CMK (cell line): ENCODE data around the gene FCGR2B.
"Not testable (repeated sequence)": the region's sequence is repeated elsewhere in the genome, so short reads cannot be mapped to it uniquely, and the experiment has no call there.

Source experiments
- DNase-seq: peaks from one replicate; pipeline ENCODE4 v3.0.0-alpha.2; 2010; ENCODE audit warnings: low read depth

FCGR2B gene

DNA sequence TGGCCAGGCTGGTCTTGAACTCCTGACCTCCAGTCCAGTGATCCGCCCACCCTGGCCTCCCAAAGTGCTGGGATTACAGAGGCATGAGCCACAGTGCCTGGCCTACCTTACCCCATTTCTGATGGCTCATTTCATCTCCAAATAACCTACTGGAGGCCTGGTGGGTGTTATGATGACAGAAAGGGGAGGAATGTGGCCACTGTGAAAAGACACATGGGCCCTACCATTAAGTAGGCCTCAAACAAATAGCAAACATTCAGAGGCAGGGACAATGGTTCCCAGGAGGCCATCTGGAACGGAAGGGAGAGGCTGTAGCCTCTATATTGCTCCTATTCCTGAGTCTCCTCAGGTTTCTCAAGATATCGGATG lies 43.2 kb downstream of the FCGR2B start:
- no peak for DNase-seq

DNA sequence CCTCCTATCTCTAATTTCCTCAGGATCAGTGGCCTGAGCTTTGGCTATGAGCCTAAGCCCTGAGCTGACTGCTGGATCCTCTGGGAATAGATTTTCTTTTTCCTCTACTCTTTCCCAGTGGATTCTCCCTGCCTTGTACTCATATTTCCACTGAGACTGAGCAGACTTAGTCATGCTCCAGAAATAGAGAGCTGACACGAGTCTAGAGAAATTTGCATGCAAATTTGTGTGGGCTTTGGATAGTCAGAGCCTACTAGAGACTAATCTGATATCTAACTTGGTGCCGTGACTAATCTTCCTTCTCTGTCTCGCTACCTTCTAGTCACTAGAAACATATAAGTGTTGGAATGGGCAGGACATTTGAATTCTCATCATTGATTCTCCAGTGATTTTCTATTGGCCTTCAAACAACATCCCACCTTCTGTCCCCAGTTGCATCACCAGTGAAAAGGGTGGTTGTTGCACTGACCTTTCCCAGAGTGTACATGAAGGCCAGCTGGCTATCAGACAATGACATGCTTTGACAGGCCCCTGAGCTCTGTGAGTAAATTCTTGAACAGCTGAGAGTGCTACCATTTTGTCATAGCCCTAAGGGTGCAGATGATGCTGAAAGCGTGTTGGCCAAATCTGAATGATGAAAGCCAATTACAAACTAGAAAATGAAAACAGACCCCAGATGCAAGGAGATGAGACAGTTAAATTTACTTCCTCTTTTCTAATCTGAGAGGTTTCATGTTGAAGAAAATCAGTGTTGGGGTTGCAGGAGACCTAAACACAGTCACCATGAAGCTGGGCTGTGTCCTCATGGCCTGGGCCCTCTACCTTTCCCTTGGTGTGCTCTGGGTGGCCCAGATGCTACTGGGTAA lies 43.8 kb downstream of the FCGR2B start, which contains the start of gene FCRLA:
FCRLA (plus strand) TSS at position 748 of the 866 bp plus-strand sequence; CDS start at position 784, 36 bp downstream.
- DNase-seq = no peak

DNA sequence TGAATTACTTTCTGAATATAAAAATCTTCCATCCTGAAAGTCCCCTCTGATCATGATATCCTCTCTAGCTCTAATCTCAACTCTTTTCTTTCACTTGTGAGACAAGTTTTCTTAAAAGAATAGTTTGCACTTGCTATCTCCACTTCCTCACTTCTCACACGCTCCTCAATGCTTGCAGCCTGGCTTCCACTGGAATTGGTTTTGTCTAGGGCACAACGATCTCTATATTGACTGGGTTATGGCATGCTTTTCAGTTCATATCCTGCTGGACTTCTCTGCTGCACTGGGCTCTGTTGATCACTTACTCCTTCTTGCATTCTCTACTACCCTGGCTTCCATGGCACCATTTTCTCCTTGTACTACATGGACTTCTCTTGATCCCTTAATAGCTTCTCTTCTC lies 44.6 kb downstream of the FCGR2B start:
- no peak for DNase-seq

DNA sequence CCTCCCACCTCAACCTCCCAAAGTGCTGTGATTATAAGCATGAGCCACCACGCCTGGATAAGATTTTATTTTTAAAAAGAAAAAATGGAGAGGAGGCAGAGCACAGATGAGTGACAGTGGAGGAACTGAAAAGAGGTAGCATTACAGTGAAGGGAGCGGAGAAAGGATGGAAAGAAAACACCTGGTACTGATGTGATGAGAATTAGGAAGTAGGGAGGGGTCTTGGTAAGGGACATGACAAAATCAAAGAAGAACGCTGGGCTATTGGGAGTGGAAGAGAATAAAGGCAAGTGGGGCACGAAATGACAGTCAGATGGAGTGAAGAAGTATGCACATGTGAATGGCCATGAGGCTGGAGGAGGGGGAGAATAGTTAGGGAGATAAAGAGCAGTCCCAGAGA lies 46.4 kb downstream of the FCGR2B start:
- DNase-seq = no peak

DNA sequence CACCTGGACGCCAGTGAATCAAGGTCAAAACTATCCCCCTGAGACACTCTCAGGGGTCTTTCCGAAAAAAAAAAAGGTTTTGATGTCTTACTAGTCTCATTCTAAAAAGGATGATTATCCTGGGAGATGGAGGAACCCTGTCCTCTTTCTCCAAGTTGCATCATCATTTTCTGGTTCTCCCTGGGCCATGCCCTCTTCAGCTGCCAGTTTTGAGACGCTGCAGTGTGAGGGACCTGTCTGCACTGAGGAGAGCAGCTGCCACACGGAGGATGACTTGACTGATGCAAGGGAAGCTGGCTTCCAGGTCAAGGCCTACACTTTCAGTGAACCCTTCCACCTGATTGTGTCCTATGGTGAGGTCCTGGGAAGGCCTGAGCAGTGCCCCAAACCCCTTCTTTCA lies 47.6 kb downstream of the FCGR2B start:
- DNase-seq = no peak

DNA sequence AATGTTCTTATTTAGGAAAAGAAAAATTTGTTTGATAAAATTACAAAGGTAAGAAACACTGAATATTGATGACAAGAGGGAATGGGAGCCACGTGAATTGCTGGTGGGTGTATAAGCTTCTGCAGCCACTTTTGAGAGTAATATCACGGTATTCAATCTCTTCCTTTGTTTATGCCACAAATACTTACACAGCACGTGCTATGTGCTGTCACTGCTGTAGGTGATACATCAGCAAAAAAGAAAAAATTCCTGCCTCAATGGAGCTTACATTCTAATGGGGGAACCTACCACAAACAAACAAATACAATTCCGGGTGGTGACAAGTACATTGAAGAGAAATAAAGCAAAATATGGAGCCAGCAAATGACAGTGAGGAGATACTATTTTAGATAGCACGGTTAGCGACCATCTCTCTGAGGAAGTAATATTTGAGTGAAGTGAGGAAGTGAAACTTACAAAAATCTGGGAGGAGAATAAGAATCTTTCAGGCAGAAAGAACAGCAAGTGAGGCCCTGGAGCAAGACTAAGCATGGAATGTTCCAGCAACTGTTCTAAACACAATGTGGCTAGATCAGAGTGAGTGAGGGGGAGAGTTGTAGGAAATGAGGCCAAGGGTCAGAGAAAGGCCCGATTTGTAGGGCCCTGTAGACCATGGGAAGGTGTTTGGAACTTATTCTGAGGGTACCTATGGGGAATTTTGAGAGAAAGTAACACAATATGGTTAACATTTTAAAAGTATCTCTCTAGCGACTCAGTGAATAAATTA lies 55.8 kb downstream of the FCGR2B start:
- no peak for DNase-seq

GRCh38 chr1:161719325-161719611 lies 56.3 kb downstream of the FCGR2B start:
- DNase-seq = no peak

- DNase-seq = no peak
These were observed 57.5 kb downstream of the FCGR2B start for GRCh38 chr1:161720422-161720821.

DNA sequence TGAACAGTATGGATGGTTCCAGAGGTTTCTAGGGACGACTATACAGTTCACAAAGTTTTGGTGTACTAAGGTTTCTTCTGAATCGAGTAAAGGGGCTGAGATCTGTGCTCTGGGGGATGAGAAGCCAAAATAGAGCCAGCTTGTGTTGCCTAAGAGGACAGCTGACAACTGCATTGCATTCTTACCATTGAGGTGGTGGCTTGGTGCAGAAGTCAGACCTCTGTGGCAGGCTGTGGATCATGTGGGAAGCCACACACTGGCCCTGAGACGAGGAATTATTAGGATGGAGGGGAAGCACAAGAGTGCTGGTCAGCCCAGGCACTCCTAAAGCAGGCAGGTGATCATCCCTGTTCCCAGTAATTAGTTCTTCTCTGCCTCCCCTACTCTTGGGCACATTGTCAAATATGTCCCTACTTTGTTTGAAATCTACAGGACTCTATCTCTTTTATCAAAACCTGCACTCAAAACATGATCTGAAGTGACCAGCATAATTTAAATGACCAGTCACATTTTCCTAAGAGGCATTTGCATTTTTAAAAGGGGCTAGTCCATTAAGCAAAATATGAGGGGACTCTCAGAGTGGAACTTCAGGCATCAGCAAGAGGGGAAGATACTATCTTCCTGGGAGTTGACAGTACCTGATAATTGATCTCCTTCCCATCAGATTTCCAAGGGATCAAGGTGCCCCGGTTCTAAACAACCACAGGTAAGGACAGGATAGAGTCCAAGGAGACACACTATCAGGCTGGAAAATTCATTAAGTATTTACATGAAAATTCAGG lies 58.2 kb downstream of the FCGR2B start, which contains the start of gene FCRLB:
FCRLB (plus strand) TSS at position 589 of the 782 bp plus-strand sequence. CDS start 1,129 bp downstream, outside the sequence.
- DNase-seq = no peak

DNA sequence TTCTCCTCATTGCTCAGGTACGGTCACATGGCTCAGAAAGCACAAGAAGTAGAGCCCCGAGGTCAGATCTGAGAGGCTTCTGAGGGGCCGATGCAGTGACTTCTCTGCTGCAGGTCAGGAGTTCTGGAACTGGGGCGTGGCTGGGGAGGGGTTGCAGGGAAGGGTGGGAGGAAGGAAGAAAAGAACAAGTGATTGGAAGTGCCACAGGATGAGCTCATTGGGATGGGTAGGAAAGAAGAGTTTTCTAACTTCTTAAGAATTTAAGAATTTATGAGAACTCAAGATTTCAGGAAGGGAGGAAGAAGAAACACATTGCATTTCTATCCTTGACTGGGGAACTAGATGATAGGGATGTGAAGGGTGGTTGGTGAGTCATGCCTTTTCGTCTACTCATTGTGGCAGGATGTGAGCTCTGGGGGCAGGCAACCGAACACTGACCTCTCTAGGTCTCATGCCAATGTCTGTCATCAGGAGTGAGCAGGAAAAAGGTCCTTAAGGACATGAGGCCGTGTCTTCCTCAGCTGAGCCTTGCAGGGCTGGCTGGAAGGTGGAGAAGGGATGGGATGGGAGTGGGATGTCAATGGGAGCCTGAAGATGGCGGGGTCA lies 58.9 kb downstream of the FCGR2B start:
- no peak for DNase-seq

DNA sequence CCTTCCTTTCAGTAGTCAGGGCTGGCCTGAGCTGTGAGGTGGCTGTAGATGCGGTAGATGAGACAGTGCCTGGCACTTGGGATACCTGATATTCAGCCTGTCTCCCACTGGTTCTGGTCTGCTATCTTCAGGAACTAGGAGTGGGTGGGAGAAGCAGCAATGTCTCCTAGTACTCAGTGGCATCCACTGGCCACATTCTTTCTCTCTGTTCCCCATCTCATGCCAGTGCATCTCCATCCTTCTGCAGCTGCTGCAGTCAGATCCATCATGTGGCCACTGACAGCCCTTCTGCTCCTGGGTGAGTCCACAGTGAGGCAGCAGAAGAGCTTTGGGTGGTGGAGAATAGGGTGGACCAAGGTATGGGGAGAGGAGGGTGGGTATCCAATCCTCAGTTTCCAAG lies 59.5 kb downstream of the FCGR2B start:
- no peak for DNase-seq

DNA sequence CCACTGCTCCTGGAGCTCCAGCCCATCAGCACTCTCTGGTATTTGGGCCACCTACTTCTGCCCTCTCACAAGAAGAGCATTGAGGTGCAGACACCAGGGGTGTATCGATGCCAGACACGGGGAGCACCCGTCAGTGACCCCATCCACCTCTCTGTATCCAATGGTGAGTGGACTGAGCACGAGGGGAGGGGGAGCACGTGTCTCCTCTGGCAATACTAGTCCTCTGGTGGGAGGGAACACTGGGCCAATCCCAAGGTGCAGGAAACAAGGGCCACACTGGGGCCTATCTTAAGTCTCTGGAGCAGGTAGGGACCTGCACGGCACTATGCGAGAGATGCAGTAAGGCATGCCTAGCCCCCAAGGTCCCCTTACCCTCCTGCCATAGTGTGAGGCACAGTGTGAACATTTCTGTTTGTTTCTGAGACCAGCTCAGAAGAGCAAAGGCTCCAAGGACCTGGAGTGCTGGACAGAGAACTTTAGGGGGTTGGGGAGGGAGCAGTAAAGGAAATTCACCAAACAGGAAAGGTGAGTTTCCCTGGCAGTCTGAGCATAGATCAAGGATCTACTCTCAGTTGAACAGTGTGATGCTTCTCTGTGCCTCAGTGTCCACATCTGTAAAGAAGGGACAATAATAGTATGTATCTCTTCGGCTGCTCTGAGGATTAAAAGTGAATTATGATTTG lies 60.7 kb downstream of the FCGR2B start:
- no peak for DNase-seq

DNA sequence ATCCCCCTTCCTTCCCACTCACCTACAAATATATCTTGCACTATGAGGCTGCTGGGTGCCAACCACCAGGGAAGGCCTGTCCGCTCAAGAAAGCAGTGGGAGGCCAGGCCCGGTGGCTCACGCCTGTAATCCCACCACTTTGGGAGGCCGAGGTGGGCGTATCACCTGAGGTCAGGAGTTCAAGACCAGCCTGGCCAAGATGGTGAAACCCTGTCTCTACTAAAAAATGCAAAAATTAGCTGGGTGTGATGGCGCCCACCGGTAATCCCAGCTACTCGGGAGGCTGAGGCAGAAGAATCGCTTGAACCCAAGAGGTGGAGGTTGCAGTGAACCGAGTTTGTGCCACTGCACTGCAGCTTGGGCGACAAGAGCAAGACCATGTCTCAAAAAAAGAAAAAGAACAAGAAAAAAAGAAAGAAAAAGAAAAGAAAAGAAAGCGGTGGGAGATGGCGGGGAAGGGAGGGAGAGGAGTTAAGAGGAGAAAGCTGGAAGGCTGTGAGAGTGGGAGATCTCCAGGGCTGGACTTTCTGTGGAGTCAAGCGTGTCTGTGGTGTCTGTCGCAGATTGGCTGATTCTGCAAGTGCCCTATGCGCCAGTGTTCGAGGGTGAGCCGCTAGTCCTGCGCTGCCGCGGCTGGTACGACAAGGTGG lies 62.4 kb downstream of the FCGR2B start:
- not testable (repeated sequence) for DNase-seq

DNA sequence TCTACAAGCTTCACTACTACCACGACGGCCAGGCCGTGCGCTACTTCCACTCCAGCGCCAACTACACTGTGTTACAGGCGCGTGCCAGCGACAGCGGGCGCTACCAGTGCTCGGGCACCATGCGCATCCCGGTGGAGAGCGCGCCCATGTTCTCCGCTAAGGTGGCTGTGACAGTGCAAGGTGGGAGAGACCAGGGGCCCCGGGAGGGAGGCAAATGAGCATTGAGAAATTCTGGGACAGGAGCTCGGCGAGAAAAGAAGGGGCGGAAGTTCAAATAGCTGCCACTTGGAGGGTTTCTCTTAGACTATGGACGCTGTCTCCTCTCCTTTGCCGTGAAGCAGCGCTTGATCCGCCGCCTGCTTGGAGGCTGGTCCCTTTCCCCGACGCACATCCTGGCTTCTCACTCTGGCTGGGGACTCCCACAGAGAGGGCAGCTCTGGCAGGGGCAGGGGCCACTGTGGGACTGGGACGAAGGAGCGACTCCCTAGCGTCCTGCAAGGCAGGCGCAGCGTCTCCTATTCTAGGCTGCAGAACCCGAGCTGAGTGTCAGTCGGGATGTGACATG lies 63.0 kb downstream of the FCGR2B start:
- peak; percentile 45 for DNase-seq

GRCh38 chr1:161726473-161727255 lies 63.7 kb downstream of the FCGR2B start:
- DNase-seq = peak; percentile 95

- DNase-seq = no peak
These were observed 64.4 kb downstream of the FCGR2B start for GRCh38 chr1:161727256-161727924.
